Prostate gland (tissue), 2 donors: ENCODE measurements around the gene BABAM2. TPM values are rescaled to one million over a fixed set of nuclear protein-coding genes. Genes with fewer than 3 reads are reported as not detected.

Experiments used
- DNase-seq: peaks from one replicate; pipeline ENCODE4 v3.0.0-alpha.2; 2019; ENCODE audit warnings: low spot score
- H3K27ac ChIP-seq, 2 donors: fragments of 200-600 bp; sonication (generic); 2 replicates each; pipeline ENCODE4 v1.5.1; 2017 to 2019
- H3K27me3 ChIP-seq: fragments of 200-600 bp; sonication (generic); replicated peaks from 2 replicates; pipeline ENCODE4 v1.5.1; 2019; ENCODE audit not compliant: insufficient read depth
- H3K36me3 ChIP-seq, 2 donors: fragments of 200-600 bp; sonication (generic); 1 replicate in 1 of 2; 2 replicates in 1 of 2; pipeline versions ENCODE4 v1.5.1 to v1.8.1; 2017 to 2019
- H3K4me1 ChIP-seq: fragments of 200-600 bp; sonication (generic); replicated peaks from 2 replicates; pipeline ENCODE4 v1.5.1; 2019
- H3K4me3 ChIP-seq, 2 donors: fragments of 200-600 bp; sonication (generic); 2 replicates each; pipeline ENCODE4 v1.5.1; 2017 to 2019
- H3K9me3 ChIP-seq: fragments of 200-600 bp; sonication (generic); 2 replicates; pipeline ENCODE4 v1.5.1; 2017
- CTCF ChIP-seq, 4 experiments: fragments of 200-600 bp in 2 of 4; fragments of 450-650 bp in 2 of 4; sonication (generic) in 2 of 4; IDR thresholded peaks; 1 replicate in 3 of 4; 2 replicates in 1 of 4; pipeline ENCODE4 v1.5.1; 2016 to 2019; ENCODE audit warnings: antibody characterized with exemption in 4 of 4, mild to moderate bottlenecking in 2 of 4, moderate library complexity in 2 of 4
- POLR2A ChIP-seq: fragments of 450-650 bp; IDR thresholded peaks from one replicate; pipeline ENCODE4 v1.6.1; 2016; ENCODE audit warnings: antibody characterized with exemption, mild to moderate bottlenecking
- POLR2AphosphoS5 ChIP-seq: sonication (generic); formaldehyde crosslinking; IDR thresholded peaks from one replicate; pipeline ENCODE4 v1.6.1; 2017; ENCODE audit warnings: antibody characterized with exemption
- WGBS: methylation state at CpG from one replicate; pipeline ENCODE4 v1.1.5; 2018; 5-methylcytosine and 5-hydroxymethylcytosine counted together
- intact Hi-C: fragments of 100-400 bp; cut with DNase I; formaldehyde crosslinking; loops from one replicate; pipeline ENCODE4 v1.14.2; 2022
- total RNA-seq, 2 donors: library from RNA; depleted of rRNA; stranded (reverse); fragments of >200 nt; gene quantifications; one replicate each; pipeline ENCODE4 v1.1.0, GENCODE V29; 2016

BABAM2 gene
- total RNA-seq, 2 donors from 2014 or later, result 35.8 to 37.3 TPM

- no peak for DNase-seq
- no peaks in the 10 kb centered on the region for H3K9me3 ChIP-seq
- H3K36me3 ChIP-seq, result no peaks in the 10 kb centered on the region
- H3K27ac ChIP-seq, result no peak overlapping the region
- intact Hi-C loops, result no loop called here
- 39% methylated on average over 2 of the region's 2 CpGs for whole genome bisulfite sequencing
- no peak overlapping the region for H3K4me3 ChIP-seq
- H3K27me3 ChIP-seq, result no peaks in the 10 kb centered on the region
- no peaks in the 10 kb centered on the region for H3K4me1 ChIP-seq
- peak; percentile 87 for TF ChIP-seq POLR2AphosphoS5
- no peak for TF ChIP-seq CTCF (IDR thresholded peaks at IDR 0.05)
- TF ChIP-seq POLR2A, result no peak
These were observed 177.6 kb downstream of the BABAM2 start for GRCh38 chr2:28068088-28068487.

DNA sequence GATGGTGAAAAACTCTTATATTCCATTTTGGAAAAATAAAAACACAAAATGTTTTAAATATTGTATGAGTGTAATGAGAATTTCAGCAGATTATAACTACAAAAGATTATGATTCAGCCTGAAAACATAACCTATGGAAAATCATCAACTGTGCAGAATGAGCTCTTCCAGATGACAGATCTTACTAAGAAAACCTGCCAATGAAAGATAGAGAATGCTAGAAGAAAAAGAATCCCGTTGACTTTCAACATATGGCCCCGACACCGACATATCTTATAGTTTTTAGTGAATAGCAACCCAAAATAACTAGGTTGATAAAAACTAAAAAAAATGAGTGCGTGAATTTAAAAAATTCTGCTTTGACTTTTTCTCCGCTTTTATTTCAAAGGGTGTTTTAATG is 178.0 kb downstream of the BABAM2 start:
- Histone ChIP-seq H3K9me3 (no peaks in the 10 kb centered on the region), H3K27me3 (no peaks in the 10 kb centered on the region), H3K36me3 (no peaks in the 10 kb centered on the region), H3K27ac (no peak overlapping the region), H3K4me3 (no peak overlapping the region), H3K4me1 (no peaks in the 10 kb centered on the region)
- 84% methylated on average over 5 of the region's 5 CpGs for WGBS
- intact Hi-C loops, result no loop called here
- TF ChIP-seq CTCF (IDR thresholded peaks at IDR 0.05), result no peak
- no peak for TF ChIP-seq POLR2A
- no peak for TF ChIP-seq POLR2AphosphoS5
- no peak for DNase-seq

DNA sequence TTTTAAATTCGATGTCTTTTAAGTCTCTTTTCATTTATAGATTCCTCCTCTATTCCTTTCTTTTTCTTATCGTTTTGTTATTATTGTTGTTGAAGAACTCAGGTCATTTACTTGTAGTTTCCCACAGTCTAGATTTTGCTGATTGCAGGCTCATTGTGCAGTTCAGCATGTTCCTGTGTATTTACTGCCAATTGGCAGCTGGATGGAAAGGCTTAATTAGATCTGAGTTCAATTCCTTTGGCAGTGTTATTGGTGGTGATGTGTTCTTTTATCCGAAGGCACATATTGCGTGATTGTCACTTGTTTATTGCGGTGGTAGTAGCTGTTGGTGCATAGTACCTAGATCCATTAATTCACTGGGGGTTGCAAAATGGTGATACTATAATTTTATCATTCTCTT is 180.7 kb downstream of the BABAM2 start:
- 22% methylated on average over 5 of the region's 5 CpGs for WGBS
- Histone ChIP-seq H3K9me3 (no peaks in the 10 kb centered on the region), H3K36me3 (no peaks in the 10 kb centered on the region), H3K27me3 (no peaks in the 10 kb centered on the region), H3K4me3 (no peak overlapping the region), H3K4me1 (no peaks in the 10 kb centered on the region), H3K27ac (peak overlapping the region in 1 of 2 donors; percentile 16)
- TF ChIP-seq POLR2A (no peak), POLR2AphosphoS5 (peak; percentile 42)
- intact Hi-C loops, result no loop called here
- DNase-seq, result no peak

- H3K4me1 ChIP-seq, result no peaks in the 10 kb centered on the region
- no peaks in the 10 kb centered on the region for H3K36me3 ChIP-seq
- no peaks in the 10 kb centered on the region for H3K27me3 ChIP-seq
- DNase-seq, result no peak
- no peak for TF ChIP-seq POLR2AphosphoS5
- no peak for TF ChIP-seq CTCF (IDR thresholded peaks at IDR 0.05)
- TF ChIP-seq POLR2A, result no peak
- no peak overlapping the region for H3K4me3 ChIP-seq
- intact Hi-C loops, result no loop called here
- no peaks in the 10 kb centered on the region for H3K9me3 ChIP-seq
- no peak overlapping the region for H3K27ac ChIP-seq
- WGBS, result 85% methylated on average over 1 of the region's 1 CpG
These were observed 183.6 kb downstream of the BABAM2 start for GRCh38 chr2:28074137-28074536.

DNA sequence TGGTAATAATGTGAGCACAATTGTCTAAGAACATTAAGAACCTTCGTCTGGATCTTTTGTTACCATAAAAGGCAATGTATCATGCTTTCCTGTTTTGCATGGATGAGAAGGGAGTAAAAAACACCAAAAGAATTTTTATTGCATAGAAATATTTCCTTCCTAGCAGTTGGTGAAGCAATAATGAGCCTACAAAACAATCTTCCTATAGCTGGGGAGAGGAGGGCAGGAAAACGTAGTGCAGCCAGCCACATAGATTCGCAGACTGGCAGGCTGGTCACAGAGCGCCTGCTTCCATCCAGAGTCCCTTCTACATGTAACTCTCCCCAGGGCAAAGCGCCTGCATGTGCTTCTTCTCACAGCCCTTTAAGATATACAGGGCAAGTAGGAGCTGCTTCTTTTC is 190.4 kb downstream of the BABAM2 start:
- DNase-seq, result peak; percentile 57
- peak overlapping the region; percentile 31 to 56 for H3K27ac ChIP-seq
- H3K4me3 ChIP-seq, result no peak overlapping the region
- WGBS, result 18% methylated on average over 5 of the region's 5 CpGs
- TF ChIP-seq POLR2AphosphoS5 (peak; percentile 83), POLR2A (no peak)
- no peaks in the 10 kb centered on the region for H3K9me3 ChIP-seq
- H3K4me1 ChIP-seq, result peaks cover 7% of the 10 kb centered on the region
- intact Hi-C loops, result loop anchor here (10.0 kb wide), 1 partner anchor 314 kb away; the partner anchor contains the start of gene FOSL2
- H3K27me3 ChIP-seq, result no peaks in the 10 kb centered on the region
- no peaks in the 10 kb centered on the region for H3K36me3 ChIP-seq

DNA sequence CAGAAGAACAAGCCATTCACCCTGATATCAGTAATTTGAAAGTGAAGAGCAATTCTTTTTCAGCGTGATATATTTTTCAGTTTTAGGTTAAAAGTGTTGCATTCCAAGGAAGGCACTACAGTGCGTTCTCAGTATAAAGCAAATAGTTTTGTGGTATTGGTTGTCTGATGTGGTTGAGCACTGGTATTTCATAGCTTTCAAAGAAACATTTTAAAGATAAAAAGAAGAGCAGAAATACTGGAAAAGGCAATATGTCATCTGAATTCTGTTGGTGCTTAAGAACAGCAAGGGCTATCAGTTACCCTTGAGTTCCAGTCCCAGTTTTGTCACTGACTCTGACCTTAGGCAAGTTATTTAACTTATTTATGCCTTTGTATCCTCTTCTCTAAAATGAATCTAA is 191.6 kb downstream of the BABAM2 start:
- Histone ChIP-seq H3K4me1 (peaks cover 7% of the 10 kb centered on the region), H3K27me3 (no peaks in the 10 kb centered on the region), H3K27ac (no peak overlapping the region), H3K9me3 (no peaks in the 10 kb centered on the region), H3K36me3 (no peaks in the 10 kb centered on the region), H3K4me3 (no peak overlapping the region)
- DNase-seq, result no peak
- intact Hi-C loops, result loop anchor here (10.0 kb wide), 1 partner anchor 313 kb away; the partner anchor contains the start of gene FOSL2
- TF ChIP-seq POLR2A (no peak), POLR2AphosphoS5 (no peak), CTCF (IDR thresholded peaks at IDR 0.05) (no peak)
- 73% methylated on average over 2 of the region's 2 CpGs for WGBS
